GM19023 (cell line): ENCODE measurements around the gene ARVCF.

Experiments
- ATAC-seq: cut with Tn5 transposase; IDR thresholded peaks from one replicate; pipeline ENCODE4 v1.9.1; 2021; ENCODE audit warnings: mild to moderate bottlenecking, moderate library complexity; ENCODE audit not compliant: unreplicated experiment

The ARVCF gene

GRCh38 chr22:19962909-19963806, 53.5 kb downstream of the ARVCF start:
- no peak for ATAC-seq

- no peak for ATAC-seq
Measured at GRCh38 chr22:19962246-19962908, 54.2 kb downstream of the ARVCF start.

- ATAC-seq: no peak
Measured at GRCh38 chr22:19961868-19962245, 54.8 kb downstream of the ARVCF start.

- no peak for ATAC-seq
Measured at GRCh38 chr22:19961201-19961580, 55.4 kb downstream of the ARVCF start.

GRCh38 chr22:19960491-19961200, 56.0 kb downstream of the ARVCF start:
- no peak for ATAC-seq

GRCh38 chr22:19959587-19960490, 56.8 kb downstream of the ARVCF start:
- ATAC-seq: no peak

GRCh38 chr22:19959043-19959586, 57.5 kb downstream of the ARVCF start:
- ATAC-seq: no peak

- ATAC-seq: no peak
Measured at GRCh38 chr22:19958083-19959042, 58.3 kb downstream of the ARVCF start.

GRCh38 chr22:19957445-19957844, 59.2 kb downstream of the ARVCF start:
- no peak for ATAC-seq

- no peak for ATAC-seq
Measured at GRCh38 chr22:19955241-19956128, 61.1 kb downstream of the ARVCF start.

- no peak for ATAC-seq
Measured at GRCh38 chr22:19951346-19951745, 65.3 kb downstream of the ARVCF start.

- ATAC-seq: no peak
Measured at GRCh38 chr22:19948057-19948760, 68.4 kb downstream of the ARVCF start.

GRCh38 chr22:19943082-19944026, 73.3 kb downstream of the ARVCF start:
- ATAC-seq: no peak

- peak; percentile 43 for ATAC-seq
Measured at GRCh38 chr22:19942157-19943081, 74.2 kb downstream of the ARVCF start.

- peak; percentile 62 for ATAC-seq
Measured at GRCh38 chr22:19941365-19942082, 75.1 kb downstream of the ARVCF start, which contains the start of the genes COMT and TXNRD2. TSS of gene COMT (plus strand) at chr22:19941772. CDS start at chr22:19962527, 20,755 bp downstream. TSS of gene TXNRD2 (minus strand) at chr22:19941818. CDS start at chr22:19941803, 15 bp downstream.
